Ovary (tissue), 3 donors: ENCODE results near the gene TES.

Experiments
- POLR2A ChIP-seq: fragments of 450-650 bp; IDR thresholded peaks from one replicate; pipeline ENCODE4 v1.6.1; 2017; ENCODE audit warnings: antibody characterized with exemption, mild to moderate bottlenecking, moderate library complexity
- TF ChIP-seq, protein P1 (sequence below), 3 donors: fragments of 450-650 bp in 2 of 3; fragments of 200-600 bp in 1 of 3; IDR thresholded peaks; one replicate each; pipeline versions ENCODE4 v1.5.1 to v1.8.0; 2016 to 2022; ENCODE audit warnings: antibody characterized with exemption in 3 of 3, mild to moderate bottlenecking in 1 of 3
- donor health status: DM: no; HTN: no; CAD: no.

DNA sequence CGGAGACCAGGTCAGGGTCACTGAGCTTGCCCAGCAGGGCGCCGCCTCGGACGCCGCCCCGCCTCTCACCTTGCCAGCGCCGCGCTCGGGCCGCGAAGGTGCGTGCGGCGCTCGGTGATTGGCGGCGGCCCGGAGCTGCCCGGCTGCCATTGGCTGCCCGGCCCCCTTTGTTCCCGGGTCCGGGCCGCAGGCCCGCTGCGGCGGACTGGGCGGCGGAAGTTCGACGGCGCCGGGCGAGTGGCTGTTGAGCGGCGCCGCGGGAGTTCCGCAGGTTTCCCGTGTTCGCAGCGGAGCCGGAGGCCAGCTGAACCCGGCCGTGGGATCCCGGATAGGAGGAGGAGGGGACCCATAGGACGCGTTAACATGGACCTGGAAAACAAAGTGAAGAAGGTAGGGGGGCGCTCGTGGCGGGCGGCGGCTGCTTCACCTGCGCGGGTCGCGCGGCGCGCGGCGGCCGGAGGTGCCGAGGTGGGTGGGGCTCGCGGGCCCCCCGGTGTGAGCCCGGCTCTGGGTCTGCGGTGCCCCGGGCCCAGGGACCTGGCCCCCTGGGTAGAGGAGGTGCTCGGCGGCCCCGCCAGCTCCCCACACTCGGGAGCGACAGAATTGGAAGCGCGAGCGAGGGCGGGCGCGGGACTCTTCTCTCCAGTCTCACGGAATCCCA, at the start of gene TES:
- no peak for TF ChIP-seq POLR2A
- TF ChIP-seq, protein P1, sequence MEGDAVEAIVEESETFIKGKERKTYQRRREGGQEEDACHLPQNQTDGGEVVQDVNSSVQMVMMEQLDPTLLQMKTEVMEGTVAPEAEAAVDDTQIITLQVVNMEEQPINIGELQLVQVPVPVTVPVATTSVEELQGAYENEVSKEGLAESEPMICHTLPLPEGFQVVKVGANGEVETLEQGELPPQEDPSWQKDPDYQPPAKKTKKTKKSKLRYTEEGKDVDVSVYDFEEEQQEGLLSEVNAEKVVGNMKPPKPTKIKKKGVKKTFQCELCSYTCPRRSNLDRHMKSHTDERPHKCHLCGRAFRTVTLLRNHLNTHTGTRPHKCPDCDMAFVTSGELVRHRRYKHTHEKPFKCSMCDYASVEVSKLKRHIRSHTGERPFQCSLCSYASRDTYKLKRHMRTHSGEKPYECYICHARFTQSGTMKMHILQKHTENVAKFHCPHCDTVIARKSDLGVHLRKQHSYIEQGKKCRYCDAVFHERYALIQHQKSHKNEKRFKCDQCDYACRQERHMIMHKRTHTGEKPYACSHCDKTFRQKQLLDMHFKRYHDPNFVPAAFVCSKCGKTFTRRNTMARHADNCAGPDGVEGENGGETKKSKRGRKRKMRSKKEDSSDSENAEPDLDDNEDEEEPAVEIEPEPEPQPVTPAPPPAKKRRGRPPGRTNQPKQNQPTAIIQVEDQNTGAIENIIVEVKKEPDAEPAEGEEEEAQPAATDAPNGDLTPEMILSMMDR (IDR thresholded peaks at IDR 0.05): no peak
